B cell (primary cell): Measurements from ENCODE around the gene THOP1. TPM values are rescaled to one million over a fixed set of nuclear protein-coding genes. Genes with fewer than 3 reads are reported as not detected.

Source experiments
- ATAC-seq: fragments of 200-7000 bp; cut with Tn5 transposase; one replicate; pipeline ENCODE4 v1.10.0; 2021; ENCODE audit warnings: low read depth, mild to moderate bottlenecking, moderate number of reproducible peaks, moderate library complexity
- CTCF ChIA-PET: fragments of 350-600 bp; sonication (Branson Sonifier 250); formaldehyde crosslinking; loops from one replicate; lab custom pipeline; 2021; ENCODE audit warnings: antibody characterized with exemption, inconsistent platforms; lab: Charles Lee
- POLR2A ChIA-PET: fragments of 350-600 bp; sonication (Branson Sonifier 250); formaldehyde crosslinking; loops from one replicate; lab custom pipeline; 2021; ENCODE audit warnings: antibody characterized with exemption; lab: Charles Lee
- DNase-seq: peaks from one replicate; pipeline ENCODE4 v3.0.0; 2013
- H2AFZ ChIP-seq: 2 replicates; pipeline ENCODE4 v1.6.1; 2012; ENCODE audit warnings: mild to moderate bottlenecking, low read depth, low read length; ENCODE audit not compliant: insufficient read depth, poor library complexity, severe bottlenecking
- H3K27ac ChIP-seq, 2 donors: 1 replicate in 1 of 2; 2 replicates in 1 of 2; pipeline ENCODE4 v1.5.1; 2012 to 2013; ENCODE audit warnings: low read length in 2 of 2, mild to moderate bottlenecking in 2 of 2, moderate library complexity in 1 of 2
- H3K27me3 ChIP-seq, 4 experiments: fragments of 200-600 bp in 1 of 4; sonication (generic) in 1 of 4; replicated peaks in 1 of 4; 1 replicate in 2 of 4; 2 replicates in 2 of 4; pipeline versions ENCODE4 v1.6.1 to v1.7.0; 2013 to 2016; ENCODE audit warnings: low read length in 3 of 4, mild to moderate bottlenecking in 2 of 4, mixed read lengths in 1 of 4, moderate library complexity in 1 of 4; ENCODE audit not compliant: insufficient read depth in 4 of 4, control insufficient read depth in 3 of 4; ENCODE audit errors: control extremely low read depth in 1 of 4
- H3K36me3 ChIP-seq, 2 experiments: replicated peaks in 1 of 2; 1 replicate in 1 of 2; 2 replicates in 1 of 2; pipeline versions ENCODE4 v1.6.1 to v1.7.1; 2013; ENCODE audit warnings: low read length in 1 of 2; ENCODE audit not compliant: insufficient read depth in 2 of 2, control insufficient read depth in 1 of 2; ENCODE audit errors: control extremely low read depth in 1 of 2, extremely low read depth in 1 of 2
- H3K4me1 ChIP-seq, 2 donors: fragments of 200-600 bp in 1 of 2; sonication (generic) in 1 of 2; 1 replicate in 1 of 2; 2 replicates in 1 of 2; pipeline versions ENCODE4 v1.5.1 to v1.6.1; 2013 to 2017; ENCODE audit warnings: low read length in 2 of 2; ENCODE audit not compliant: control insufficient read depth in 2 of 2, insufficient read depth in 2 of 2
- H3K4me2 ChIP-seq: replicated peaks from 2 replicates; pipeline ENCODE3; 2012; ENCODE audit warnings: mild to moderate bottlenecking, low read depth, low read length; ENCODE audit not compliant: poor library complexity, severe bottlenecking
- H3K4me3 ChIP-seq, 5 experiments: fragments of 200-600 bp in 1 of 5; sonication (generic) in 1 of 5; 1 replicate in 3 of 5; 2 replicates in 2 of 5; pipeline versions ENCODE4 v1.5.1 to v1.7.0; 2011 to 2016; ENCODE audit warnings: low read length in 4 of 5, mild to moderate bottlenecking in 4 of 5, low read depth in 2 of 5, control low read depth in 1 of 5, moderate library complexity in 1 of 5; ENCODE audit not compliant: insufficient read depth in 1 of 5; ENCODE audit errors: control extremely low read depth in 1 of 5, extremely low read depth in 1 of 5
- H3K79me2 ChIP-seq: fragments of 200-600 bp; sonication (generic); one replicate; pipeline ENCODE4 v1.6.0; 2016; ENCODE audit warnings: low read length; ENCODE audit not compliant: control insufficient read depth, insufficient read depth
- H3K9ac ChIP-seq: fragments of 200-600 bp; sonication (generic); 2 replicates; pipeline ENCODE4 v1.6.1; 2017; ENCODE audit warnings: mild to moderate bottlenecking, low read length, moderate library complexity
- H3K9me3 ChIP-seq, 3 donors: one replicate each; pipeline versions ENCODE4 v1.6.1 to v1.7.1; 2013; ENCODE audit warnings: low read length in 2 of 3; ENCODE audit not compliant: control insufficient read depth in 2 of 3, insufficient read depth in 1 of 3; ENCODE audit errors: control extremely low read depth in 1 of 3
- H4K20me1 ChIP-seq: 2 replicates; pipeline ENCODE4 v1.6.0; 2012; ENCODE audit warnings: mild to moderate bottlenecking, low read length; ENCODE audit not compliant: insufficient read depth, control insufficient read depth, poor library complexity, severe bottlenecking
- H3K27ac Mint-ChIP-seq: one replicate; pipeline ENCODE4 v1.8.0; 2021; ENCODE audit warnings: mixed read lengths
- H3K27me3 Mint-ChIP-seq: one replicate; pipeline ENCODE4 v1.8.0; 2021; ENCODE audit warnings: mixed read lengths
- H3K4me1 Mint-ChIP-seq: one replicate; pipeline ENCODE4 v1.8.0; 2021; ENCODE audit warnings: mixed read lengths
- H3K4me3 Mint-ChIP-seq: one replicate; pipeline ENCODE4 v1.8.0; 2021; ENCODE audit warnings: mixed read lengths
- H3K9me3 Mint-ChIP-seq: one replicate; pipeline ENCODE4 v1.8.0; 2022; ENCODE audit warnings: mixed read lengths; ENCODE audit not compliant: insufficient read depth
- EZH2 ChIP-seq: IDR thresholded peaks from 2 replicates; pipeline ENCODE4 v1.6.1; 2012; ENCODE audit warnings: borderline replicate concordance, low read depth, mild to moderate bottlenecking, moderate library complexity, low read length; ENCODE audit not compliant: insufficient read depth, poor library complexity, severe bottlenecking
- WGBS: methylation state at CpG from one replicate; pipeline ENCODE4 v1.1.5; 2013; ENCODE audit warnings: missing lambda C conversion rate; ENCODE audit not compliant: insufficient coverage; 5-methylcytosine and 5-hydroxymethylcytosine counted together
- intact Hi-C: fragments of 100-400 bp; cut with micrococcal nuclease; formaldehyde crosslinking; loops from one replicate; pipeline ENCODE4 v1.10.0; 2022
- polyA plus RNA-seq: library from polyadenylated mRNA; depleted of rRNA; stranded (reverse); fragments of >200 nt; gene quantifications from 2 replicates; pipeline ENCODE4 v1.2.3, GENCODE V29; 2012
- total RNA-seq, 2 donors: library from RNA; stranded (reverse); fragments of 120-200 nt in 1 of 2; gene quantifications; 1 replicate in 1 of 2; 2 replicates in 1 of 2; pipeline versions ENCODE4 v1.2.3 to v1.2.4, GENCODE V29; 2013 to 2022
- TF ChIP-seq, protein P1 (sequence below): fragments of 200-600 bp; IDR thresholded peaks from one replicate; pipeline ENCODE4 v1.8.0; 2022; ENCODE audit warnings: antibody characterized with exemption, mild to moderate bottlenecking

Gene THOP1
- total and polyA plus RNA-seq, 2 donors (not counting 1 experiment from before 2014, with no cell fraction given), result 54.3 to 56.4 TPM

DNA sequence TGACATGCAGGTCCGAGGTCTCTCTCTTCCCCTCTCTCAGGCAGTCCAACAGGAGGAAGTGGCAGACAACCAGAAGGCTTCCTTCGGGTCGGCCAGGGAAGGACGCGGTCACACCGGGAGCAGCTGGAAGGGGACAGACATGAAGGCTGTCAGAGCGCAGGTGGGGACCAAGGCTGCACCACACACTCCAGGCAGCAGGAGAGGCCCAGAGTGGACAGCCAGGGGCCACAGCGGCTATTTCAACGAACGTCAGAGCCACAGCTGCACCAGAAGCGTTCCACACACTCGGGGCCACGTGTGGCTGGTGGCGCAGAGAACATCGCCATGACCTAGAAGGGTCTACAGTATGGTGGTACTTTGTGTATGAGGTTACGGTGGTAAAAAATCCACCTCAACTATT is 29.5 kb upstream of the THOP1 start:
- DNase-seq, result no peak
- Mint-ChIP-seq H3K27me3 (no peaks in the 10 kb centered on the region), H3K4me3 (no peak overlapping the region), H3K27ac (no peak overlapping the region), H3K4me1 (no peaks in the 10 kb centered on the region), H3K9me3 (no peaks in the 10 kb centered on the region)
- H3K27ac ChIP-seq, result no peak overlapping the region
- POLR2A ChIA-PET, result no interaction called here
- CTCF ChIA-PET, result interaction anchor here (4.8 kb wide), 1 partner anchor 108 kb away, joined by 39 read pairs; no protein-coding TSS in a partner anchor
- no peak for ATAC-seq
- 98% methylated on average over 6 of the region's 16 CpGs for WGBS
- no peaks in the 10 kb centered on the region for H3K27me3 ChIP-seq
- TF ChIP-seq, protein P1, sequence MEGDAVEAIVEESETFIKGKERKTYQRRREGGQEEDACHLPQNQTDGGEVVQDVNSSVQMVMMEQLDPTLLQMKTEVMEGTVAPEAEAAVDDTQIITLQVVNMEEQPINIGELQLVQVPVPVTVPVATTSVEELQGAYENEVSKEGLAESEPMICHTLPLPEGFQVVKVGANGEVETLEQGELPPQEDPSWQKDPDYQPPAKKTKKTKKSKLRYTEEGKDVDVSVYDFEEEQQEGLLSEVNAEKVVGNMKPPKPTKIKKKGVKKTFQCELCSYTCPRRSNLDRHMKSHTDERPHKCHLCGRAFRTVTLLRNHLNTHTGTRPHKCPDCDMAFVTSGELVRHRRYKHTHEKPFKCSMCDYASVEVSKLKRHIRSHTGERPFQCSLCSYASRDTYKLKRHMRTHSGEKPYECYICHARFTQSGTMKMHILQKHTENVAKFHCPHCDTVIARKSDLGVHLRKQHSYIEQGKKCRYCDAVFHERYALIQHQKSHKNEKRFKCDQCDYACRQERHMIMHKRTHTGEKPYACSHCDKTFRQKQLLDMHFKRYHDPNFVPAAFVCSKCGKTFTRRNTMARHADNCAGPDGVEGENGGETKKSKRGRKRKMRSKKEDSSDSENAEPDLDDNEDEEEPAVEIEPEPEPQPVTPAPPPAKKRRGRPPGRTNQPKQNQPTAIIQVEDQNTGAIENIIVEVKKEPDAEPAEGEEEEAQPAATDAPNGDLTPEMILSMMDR, result no peak
- TF ChIP-seq EZH2, result no peak
- H3K79me2 ChIP-seq, result no peaks in the 10 kb centered on the region
- H4K20me1 ChIP-seq, result no peaks in the 10 kb centered on the region
- intact Hi-C loops, result no loop called here
- H2AFZ ChIP-seq, result no peak overlapping the region
- no peaks in the 10 kb centered on the region for H3K9me3 ChIP-seq
- H3K36me3 ChIP-seq, result peaks cover 3 to 23% of the 10 kb centered on the region in 2 experiments
- H3K4me3 ChIP-seq, result no peak overlapping the region
- H3K4me1 ChIP-seq, result no peaks in the 10 kb centered on the region
- no peak overlapping the region for H3K4me2 ChIP-seq
- H3K9ac ChIP-seq, result no peak overlapping the region

DNA sequence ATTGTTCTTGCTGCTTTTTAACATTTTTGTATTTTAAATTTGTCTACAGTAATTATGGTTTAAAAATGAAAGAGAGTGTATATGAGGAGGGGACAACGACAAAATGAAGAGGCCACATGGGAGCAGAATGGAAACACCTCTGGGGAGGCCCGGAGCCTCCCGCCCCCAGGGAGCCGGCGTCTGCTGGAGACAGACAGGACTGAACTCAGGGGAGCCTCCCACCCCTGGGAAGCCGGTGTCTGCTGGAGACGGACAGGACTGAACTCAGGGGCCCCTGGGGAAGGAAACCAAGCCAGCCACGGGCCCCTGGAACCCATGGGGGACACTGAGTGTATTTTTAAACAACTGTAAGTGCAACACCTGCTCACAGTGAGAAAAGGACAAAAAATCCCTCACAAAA is 28.8 kb upstream of the THOP1 start:
- DNase-seq (no peak), ATAC-seq (no peak)
- H2AFZ ChIP-seq, result no peak overlapping the region
- no peaks in the 10 kb centered on the region for H3K4me1 ChIP-seq
- TF ChIP-seq EZH2, result no peak
- TF ChIP-seq, protein P1, result no peak
- no peaks in the 10 kb centered on the region for H3K27me3 ChIP-seq
- no peaks in the 10 kb centered on the region for H3K79me2 ChIP-seq
- H3K36me3 ChIP-seq, result peaks cover 3 to 28% of the 10 kb centered on the region in 2 experiments
- Mint-ChIP-seq H3K4me1 (no peaks in the 10 kb centered on the region), H3K27me3 (no peaks in the 10 kb centered on the region), H3K27ac (no peak overlapping the region), H3K9me3 (no peaks in the 10 kb centered on the region), H3K4me3 (no peak overlapping the region)
- intact Hi-C loops, result no loop called here
- ChIA-PET POLR2A (no interaction called here), CTCF (no interaction called here)
- WGBS, result 12% methylated on average over 8 of the region's 8 CpGs
- no peak overlapping the region for H3K4me2 ChIP-seq
- H3K9ac ChIP-seq, result no peak overlapping the region
- no peak overlapping the region for H3K4me3 ChIP-seq
- no peaks in the 10 kb centered on the region for H3K9me3 ChIP-seq
- no peaks in the 10 kb centered on the region for H4K20me1 ChIP-seq
- H3K27ac ChIP-seq, result no peak overlapping the region
